Anterior cingulate cortex (tissue), 58 donors: ENCODE measurements around the gene FOXL1.

Source experiments
- DNase-seq, 58 donors: peaks; one replicate each; lab custom pipeline; 2025; lab: John Stamatoyannopoulos, UW

FOXL1 gene

DNA sequence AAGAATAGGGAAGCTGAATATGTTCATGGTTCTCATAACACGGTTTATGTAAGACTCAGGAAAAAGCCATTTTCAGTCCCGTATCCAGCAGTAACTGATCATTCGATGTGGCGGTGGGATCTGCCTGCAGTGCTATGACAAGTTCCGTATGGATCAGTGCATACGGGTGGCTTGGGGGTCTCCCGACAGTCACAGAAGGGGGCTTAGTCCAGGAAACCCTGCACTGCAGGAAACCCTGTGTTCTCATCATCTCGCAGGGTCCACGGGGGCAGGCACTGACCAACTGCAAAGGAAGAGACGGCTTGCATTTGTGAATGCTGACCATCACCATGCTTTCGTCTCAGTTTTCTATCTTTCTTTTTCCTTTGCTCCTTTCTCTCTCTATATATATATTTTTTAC is 31.1 kb upstream of the FOXL1 start:
- DNase-seq: no peak

DNA sequence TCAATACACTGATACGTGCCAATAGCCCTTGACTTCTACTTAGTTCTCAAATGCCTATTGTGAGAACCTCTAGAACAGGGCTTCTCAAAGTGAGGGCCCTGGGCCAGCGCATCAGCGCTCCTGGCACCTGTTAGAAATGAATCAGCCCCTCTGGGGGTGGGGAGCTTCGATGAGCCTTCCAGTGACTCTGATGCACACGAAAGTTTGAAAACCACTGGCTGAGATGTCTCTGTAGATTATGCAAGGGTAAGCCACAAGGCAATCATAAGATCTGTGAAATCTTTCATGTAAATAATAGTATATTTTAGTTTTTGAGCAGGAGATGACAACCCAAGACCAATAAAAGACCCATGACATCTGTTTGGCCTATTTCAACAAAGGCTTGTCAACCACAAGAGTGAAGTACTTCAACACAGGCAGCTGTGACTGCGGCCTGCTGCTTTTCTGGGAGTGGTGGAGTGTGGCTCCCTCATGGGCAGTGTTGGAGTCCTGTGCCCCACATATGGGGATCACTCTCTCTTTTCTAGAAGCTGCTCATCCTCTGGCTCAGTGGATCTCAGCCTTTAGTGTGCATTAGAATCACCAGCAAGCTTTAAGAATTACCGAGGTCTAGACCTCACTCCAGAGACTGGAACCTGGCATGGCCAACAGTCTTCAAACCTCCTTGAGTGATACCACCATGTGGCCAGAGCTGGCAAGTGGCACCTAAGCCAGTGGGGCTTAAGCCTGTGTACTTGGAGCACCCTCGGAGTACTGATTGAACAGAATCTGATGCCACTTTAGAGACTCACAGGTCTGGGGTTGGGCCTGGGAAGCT is 29.1 kb upstream of the FOXL1 start:
- DNase-seq: no peak

DNA sequence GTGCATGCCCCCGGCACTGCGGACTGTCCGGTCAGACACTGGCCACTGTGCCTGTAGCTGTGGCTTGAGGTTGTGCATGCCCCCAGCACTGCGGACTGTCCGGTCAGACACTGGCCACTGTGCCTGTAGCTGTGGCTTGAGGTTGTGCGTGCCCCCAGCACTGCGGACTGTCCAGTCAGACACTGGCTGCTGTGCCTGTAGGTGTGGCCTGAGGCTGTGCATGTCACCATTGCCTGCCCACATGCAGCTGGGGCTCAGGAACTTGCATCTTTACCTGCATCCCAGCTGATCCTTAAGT is 28.5 kb upstream of the FOXL1 start:
- DNase-seq: no peak

DNA sequence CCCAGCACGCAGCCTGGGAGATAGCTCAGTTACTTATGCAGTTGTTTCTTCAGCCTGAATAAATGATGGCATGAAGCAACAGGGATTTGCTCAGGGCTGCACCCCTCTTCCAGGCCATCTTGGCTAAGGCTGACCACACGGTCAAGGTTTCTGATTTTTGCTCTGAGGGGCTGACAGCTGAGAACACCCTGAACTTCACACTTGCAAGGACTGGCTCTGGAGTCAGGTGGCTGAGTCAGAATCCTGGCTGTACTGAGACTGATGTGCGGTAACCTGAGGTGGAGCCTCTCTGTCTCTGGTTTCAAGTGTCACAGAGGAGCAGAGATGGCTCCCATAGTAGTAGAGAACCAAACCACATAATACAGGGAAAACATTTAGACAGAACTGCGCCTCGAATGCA is 28.1 kb upstream of the FOXL1 start:
- DNase-seq: no peak

DNA sequence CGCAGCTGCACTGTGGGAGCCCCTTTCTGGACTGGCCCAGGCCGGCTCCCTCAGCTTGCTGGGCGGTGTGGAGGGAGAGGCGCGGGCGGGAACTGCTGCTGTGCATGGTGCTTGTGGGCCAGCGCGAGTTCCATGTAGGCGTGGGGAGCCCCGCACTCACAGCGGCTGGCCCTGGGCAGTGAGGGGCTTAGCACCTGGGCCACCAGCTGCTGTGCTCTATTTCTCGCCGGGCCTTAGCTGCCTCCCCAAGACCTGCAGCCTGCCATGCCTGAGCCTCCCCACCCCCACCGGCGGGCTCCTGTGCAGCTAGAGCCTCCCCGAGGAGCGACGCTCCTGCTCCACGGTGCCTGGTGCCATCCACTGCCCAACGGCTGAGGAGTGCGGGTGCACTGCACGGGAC is 25.0 kb upstream of the FOXL1 start:
- DNase-seq: no peak

DNA sequence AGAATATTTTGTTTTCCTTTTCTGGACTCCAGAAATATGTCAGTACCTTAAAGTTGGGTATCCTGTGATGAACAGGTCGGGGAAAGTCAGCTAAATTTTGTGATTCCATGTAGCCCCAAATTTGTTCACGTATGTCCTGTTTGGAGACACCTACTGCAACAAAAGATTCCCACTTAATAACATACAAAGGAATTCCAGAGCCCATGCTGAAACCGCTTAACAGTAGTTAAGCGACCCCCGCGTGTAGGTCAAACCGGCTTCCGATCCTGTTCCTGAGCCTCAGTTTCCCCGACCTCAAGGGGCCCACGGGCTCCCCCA is 23.8 kb upstream of the FOXL1 start:
- DNase-seq: peak in 1 of 58 donors; percentile 59

DNA sequence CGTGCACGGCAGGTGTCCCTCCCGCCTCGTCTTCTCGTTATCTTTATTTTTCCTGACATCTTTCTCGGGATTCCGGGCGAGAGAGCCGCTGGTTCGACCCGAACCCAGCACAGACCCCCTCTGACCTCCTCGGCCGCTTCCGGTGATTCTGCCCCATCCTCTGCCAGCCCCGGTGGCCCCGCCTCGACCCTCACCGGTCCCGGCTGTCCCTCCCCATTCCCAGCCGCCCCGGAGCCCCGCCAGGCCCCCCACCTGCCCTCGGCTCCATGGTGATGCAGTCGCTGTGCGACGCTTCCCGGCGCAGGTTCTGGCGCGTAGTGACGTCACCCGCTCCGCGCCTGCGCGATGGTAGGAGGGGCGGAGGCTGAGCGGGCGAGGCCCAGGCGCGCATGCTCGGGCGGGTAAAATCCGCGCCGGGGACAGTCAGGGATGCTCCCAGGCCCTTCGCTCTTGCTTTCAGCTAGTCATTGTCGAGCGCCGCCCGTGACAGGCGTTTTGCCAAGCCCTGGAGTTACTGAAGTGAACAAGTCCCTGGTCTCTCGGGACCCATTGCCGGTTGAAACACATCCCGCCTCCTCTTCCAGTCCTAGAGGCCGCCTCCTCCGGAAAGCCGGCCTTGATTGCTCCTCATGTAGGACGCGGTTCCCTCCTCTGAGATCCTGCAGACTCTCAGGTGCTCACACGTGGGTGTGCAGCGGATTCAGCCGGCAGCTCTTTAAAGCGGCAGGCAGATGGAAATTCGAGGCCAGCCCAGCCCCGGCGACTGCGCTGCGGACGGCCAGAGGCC is 23.2 kb upstream of the FOXL1 start, which contains the start of gene MTHFSD:
MTHFSD (minus strand) TSS at position 319 of the 787 bp plus-strand sequence; CDS start at position 268, 51 bp downstream.
- peak in 57 of 58 donors; percentile 47 to 97 (median 85) for DNase-seq

DNA sequence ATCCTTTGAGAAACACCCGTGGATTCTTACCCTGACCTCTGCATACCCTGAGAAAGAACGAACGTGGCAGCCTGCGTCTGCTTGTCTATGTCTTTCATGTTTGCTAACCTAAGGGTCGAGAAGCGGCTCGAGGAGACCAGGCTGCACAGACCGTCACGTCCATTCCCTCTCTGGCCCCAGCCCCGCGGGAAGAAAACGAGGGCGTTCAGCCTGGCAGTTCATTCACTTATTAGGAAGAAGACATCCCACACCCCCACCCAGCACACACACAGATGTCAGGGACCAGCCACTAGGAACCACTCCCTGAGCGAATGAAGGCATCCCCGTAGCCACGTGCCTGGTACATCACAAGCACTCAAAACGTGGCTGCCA is 22.7 kb upstream of the FOXL1 start:
- no peak for DNase-seq

DNA sequence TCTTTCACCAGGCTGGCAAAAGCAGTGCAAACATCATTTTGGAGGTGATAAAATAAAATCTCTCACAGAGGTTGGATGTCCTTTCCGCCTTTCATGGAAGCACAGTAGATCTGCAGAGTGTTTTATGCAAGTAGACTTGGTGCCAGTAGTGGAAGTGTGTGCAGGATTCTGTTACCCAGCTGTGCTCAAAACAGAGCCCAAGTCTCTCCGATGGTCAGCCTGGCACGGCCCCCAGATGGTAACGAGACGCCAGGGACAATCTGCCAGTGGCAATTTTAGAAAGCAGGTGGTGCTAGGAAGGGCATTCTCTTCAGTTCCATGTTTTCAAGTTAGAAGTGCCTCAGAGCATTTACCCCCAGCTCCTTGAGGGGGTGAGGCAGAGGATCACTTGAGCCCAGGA is 21.8 kb upstream of the FOXL1 start:
- DNase-seq: no peak

DNA sequence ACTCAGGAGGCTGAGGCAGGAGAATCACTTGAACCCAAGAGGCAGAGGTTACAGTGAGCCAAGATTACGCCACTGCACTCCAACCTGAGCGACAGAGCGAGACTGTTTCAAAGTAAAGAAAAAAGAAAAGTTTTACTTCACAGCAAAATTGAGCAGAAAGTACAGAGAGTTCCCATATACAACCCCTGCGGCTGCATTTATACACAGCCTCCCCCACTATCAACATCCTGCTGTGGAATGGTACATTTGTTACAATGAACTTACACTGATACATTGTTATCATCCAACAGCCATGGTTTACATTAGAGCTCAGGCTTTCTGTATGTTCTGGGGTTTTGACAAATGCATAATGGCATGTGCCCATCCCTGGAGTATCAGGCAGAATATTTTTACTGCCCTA is 20.8 kb upstream of the FOXL1 start:
- no peak for DNase-seq

DNA sequence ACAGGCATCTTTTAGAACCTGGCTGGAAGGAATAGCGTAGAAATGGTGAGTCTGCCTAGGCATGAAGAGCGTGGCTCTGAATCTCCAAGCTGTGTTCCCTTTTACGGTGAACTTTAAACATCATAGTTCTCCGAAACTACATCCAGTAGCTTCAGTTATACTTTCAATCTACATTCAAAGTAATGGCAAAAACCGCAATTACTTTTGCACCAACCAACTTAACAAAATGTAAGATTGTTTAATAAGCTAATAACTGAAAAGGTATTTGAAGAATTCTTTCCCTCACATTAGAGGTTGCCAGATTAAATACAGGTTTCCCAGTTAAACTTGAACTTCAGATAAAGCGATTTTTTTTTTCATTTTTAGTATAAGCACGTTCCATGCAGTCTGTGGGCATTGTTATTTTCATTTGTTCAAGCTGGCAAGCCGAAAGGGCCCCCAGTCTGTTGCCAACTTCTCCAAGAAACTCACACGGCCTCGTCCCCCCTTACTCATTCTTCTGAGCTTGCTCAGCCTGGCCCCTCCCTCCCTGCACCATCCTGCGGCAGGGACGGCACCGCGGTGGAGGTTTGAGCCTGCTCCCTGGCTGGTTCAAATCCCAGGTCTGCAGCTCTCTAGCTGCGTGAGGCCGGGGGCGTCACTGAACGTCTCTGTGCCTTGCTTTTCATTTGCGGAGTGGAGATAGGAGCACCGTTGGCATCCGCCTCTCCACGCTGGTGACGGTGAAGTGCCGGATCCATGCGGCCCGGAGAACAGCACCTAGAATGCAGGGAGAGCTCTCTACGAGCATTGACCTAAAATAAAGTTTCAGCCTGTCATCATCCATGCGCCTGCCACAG is 19.8 kb upstream of the FOXL1 start:
- DNase-seq: no peak

DNA sequence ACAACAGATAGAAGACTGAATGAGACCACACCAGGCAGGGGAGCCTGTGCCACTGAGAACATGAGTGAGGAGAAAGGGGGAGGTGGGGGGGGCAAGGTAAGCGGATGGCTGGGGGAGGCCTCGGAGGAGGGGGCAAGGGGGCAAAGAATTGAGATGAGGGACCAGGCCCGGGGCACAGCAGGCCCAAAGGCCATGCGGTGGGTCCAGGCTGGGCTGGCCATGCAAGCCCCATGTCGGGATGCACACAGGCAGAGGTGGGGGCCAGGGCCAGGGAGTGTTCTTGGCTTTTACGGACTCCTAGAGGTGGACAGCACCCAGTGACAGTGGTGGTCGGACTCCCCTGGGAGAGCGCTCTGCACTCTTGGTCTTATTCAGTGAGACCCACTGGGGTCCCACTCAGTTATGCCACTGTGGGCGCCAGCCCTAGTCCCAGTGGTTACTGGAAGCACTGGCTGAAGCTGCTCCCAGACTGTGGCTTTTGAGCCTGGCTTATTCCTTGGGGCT is 18.5 kb upstream of the FOXL1 start:
- DNase-seq: no peak

DNA sequence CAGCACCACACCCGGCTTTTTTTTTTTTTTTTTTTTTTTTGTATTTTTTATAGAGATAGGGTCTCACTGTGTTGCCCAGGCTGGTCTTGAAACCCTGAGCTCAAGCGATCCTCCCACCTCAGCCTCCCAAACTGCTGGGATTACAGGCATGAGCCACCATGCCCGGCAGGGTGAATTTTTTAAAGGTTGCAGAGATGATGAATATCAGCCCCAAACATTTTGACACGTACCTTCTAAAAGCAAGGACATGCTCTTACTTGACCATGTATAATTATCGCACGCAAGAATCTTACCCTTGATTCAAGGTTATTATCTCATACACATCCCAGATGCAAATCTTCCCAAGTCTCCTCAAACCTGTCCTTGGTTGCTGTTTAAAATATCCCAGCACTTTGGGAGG is 16.0 kb upstream of the FOXL1 start:
- no peak for DNase-seq

DNA sequence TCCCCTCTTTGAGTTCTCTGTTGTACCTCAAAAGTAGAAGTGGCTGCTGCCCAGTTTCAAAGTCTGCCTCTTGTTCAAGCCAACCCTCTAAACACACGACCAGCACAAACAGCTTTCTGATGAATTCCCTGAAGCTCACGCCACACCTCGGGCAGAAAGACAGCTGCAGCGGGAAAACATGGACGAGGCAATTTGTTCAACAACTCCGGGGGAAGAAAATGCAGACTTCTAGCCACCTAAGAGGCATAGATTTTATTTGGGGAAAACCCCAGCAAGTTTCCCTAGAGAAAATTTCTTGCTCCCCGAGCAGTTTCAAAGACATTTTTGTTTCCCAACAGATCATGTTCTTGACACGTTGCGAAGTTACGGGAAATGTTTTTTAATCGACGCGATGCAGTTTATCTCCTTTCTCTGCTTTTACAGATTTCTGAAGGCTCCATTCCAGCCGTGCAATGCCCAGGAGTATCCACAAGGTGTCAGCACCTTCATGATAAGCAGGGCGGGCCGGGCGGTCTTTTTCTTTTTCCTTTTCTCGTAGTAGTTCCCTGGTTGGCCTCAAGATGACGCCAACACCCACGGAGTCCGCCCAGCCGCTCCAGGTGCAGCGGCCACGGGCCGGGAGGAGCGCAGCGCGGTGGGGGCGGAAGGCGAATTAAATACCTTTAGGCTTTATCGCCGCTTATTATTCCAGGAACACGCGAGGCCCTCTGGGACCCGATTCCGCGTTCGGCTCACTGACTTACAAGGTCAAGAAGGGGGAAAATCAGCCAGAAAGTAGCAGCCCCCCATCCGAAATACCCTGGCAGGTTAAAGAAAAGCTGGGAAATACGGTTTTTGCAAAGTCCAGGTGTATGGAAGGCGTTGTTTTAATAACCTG is 14.6 kb upstream of the FOXL1 start:
- peak in 57 of 58 donors; percentile 14 to 91 (median 74) for DNase-seq

DNA sequence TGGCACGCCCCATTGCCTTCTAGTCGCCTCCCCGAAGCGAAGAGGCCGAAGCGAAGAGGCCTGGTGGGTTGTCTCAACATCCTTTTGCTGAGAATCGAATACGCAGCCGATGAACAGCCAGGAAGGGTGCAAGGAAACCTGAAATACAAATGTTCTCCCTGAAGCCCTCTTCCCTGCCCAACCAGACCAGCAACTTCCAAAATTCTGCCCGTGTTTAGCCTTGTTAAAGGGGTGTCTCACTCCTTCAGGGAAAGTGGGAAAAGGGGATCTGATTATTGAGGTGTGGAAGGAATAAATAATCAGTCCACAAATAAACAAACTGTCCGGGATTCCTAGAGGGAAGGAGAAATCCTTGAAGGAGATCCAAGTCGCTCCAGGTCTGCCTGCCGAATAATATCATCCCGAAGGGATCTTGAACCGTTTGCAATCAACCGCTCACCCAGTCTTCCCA is 13.1 kb upstream of the FOXL1 start:
- no peak for DNase-seq

DNA sequence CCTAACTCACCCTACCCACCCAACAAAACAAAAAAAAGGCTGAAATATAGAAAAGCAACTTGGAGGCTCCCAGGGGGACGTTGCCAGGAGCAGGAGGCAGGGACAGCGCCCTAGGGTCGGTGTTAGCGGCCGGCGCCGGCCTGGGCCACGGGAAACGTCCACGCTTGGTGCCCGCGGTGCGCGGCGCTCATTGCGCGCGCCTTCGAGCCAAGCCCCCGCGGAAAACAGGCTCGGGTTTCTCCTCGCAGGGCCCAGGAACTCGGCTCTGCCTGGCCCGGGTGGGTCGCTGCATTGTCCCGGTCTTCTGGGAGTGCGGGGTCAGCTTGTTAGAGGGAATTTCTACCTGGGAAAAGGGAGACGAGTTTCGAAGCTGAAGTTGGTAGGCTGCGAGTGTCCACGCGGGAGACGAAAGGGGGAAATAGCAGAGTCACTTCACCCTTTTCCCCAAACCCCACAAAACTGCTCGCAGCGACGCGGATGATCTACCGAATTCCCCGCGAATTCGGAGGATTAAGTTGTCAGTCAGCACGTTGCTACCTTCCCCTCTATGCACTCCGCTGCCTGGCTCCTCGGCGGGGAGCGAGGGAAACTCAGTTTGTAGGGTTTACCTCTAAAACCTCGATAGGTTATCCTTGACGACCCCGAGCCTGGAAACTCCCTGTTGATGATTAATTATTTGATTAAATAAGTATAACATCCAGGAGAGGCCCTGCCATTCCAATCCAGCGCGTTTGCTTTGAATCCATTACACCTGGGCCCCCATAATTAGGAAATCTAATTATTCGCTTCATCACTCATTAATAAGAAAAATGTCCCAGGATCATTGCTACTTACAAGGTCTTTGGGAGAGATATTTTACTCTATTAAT is 12.5 kb upstream of the FOXL1 start:
- no peak for DNase-seq

DNA sequence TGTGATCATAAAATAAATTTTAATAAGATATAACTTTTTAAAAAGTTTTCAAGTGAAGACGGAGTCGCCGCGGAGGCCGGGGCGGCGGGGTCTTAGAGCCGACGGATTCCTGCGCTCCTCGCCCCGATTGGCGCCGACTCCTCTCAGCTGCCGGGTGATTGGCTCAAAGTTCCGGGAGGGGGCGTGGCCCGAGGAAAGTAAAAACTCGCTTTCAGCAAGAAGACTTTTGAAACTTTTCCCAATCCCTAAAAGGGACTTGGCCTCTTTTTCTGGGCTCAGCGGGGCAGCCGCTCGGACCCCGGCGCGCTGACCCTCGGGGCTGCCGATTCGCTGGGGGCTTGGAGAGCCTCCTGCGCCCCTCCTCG is 11.8 kb upstream of the FOXL1 start, which contains the start of gene FOXC2:
FOXC2 (plus strand) TSS at position 229 of the 365 bp plus-strand sequence. CDS start 507 bp downstream, outside the sequence.
- DNase-seq: peak in 2 of 58 donors; percentile 3 to 22

DNA sequence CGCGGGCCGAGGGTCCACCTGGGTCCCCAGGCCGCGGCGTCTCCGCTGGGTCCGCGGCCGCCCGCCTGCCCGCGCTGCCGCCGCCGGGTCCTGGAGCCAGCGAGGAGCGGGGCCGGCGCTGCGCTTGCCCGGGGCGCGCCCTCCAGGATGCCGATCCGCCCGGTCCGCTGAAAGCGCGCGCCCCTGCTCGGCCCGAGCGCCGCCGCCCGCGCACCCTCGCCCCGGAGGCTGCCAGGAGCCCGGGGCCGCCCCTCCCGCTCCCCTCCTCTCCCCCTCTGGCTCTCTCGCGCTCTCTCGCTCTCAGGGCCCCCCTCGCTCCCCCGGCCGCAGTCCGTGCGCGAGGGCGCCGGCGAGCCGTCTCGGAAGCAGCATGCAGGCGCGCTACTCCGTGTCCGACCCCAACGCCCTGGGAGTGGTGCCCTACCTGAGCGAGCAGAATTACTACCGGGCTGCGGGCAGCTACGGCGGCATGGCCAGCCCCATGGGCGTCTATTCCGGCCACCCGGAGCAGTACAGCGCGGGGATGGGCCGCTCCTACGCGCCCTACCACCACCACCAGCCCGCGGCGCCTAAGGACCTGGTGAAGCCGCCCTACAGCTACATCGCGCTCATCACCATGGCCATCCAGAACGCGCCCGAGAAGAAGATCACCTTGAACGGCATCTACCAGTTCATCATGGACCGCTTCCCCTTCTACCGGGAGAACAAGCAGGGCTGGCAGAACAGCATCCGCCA is 11.2 kb upstream of the FOXL1 start:
- DNase-seq: no peak
